Measurements from ENCODE around the gene ELL. TPM values are rescaled to one million over a fixed set of nuclear protein-coding genes. Genes with fewer than 3 reads are reported as not detected.

The ELL gene
- total and polyA plus RNA-seq, 9 of the 15 experiments (the other 6 are each of a cell fraction or from before 2014, with no cell fraction given) = 0.24 to 22.5 (median 4.1) TPM

GRCh38 chr19:18436671-18437490, 85.0 kb downstream of the ELL start (continued):
- TF ChIP-seq NR2C1 (IDR thresholded peaks at IDR 0.05) (peak; percentile 55; the same call in 1 of the 2 replicates), NR2C1 (tag; IDR thresholded peaks at IDR 0.05) (peak; percentile 51), PHF20 (IDR thresholded peaks at IDR 0.05; ENCODE audit: partially characterized antibody) (peak; percentile 27), CTBP1 (IDR thresholded peaks at IDR 0.05; ENCODE audit: borderline replicate concordance) (no peak), SMAD3 (CRISPR knock-in tag; conservative IDR thresholded peaks at IDR 0.05) (no peak), CAMTA2 (CRISPR knock-in tag; conservative IDR thresholded peaks at IDR 0.05) (no peak), TAL1 (IDR thresholded peaks at IDR 0.05) (no peak), ZFX (CRISPR knock-in tag; IDR thresholded peaks at IDR 0.05) (peak; percentile 74), TBL1XR1 (IDR thresholded peaks at IDR 0.05; ENCODE audit: low read length in 2 of 2) (0 out of 4 replicates have a peak, but pooled peaks of 1 of the 2 experiments have one; percentile 7), ARID4B (CRISPR knock-in tag; IDR thresholded peaks at IDR 0.05) (0 out of 2 replicates have a peak, but pooled peaks have one; percentile 5), GATA2 (CRISPR knock-in tag; IDR thresholded peaks at IDR 0.05) (no peak), ZNF77 (CRISPR knock-in tag; IDR thresholded peaks at IDR 0.05) (no peak), PHF8 (IDR thresholded peaks at IDR 0.05; ENCODE audit: borderline replicate concordance, low read length) (peak; percentile 21; the same call in 1 of the 2 replicates), NRF1 (conservative IDR thresholded peaks at IDR 0.05 in 1 of 2, IDR thresholded peaks at IDR 0.05 in 1 of 2) (peak; percentile 78 to 81), KAT7 (CRISPR knock-in tag; IDR thresholded peaks at IDR 0.05; ENCODE audit: borderline replicate concordance) (peak; percentile 84; the same call in 1 of the 2 replicates), ZNF239 (CRISPR knock-in tag; IDR thresholded peaks at IDR 0.05) (no peak), CHD2 (IDR thresholded peaks at IDR 0.05; ENCODE audit: low read depth, low read length) (peak; percentile 27; the same call in 1 of the 2 replicates), ZNF324 (CRISPR knock-in tag; IDR thresholded peaks at IDR 0.05) (no peak; the same call in 1 of the 2 replicates), ELF1 (tag; IDR thresholded peaks at IDR 0.05) (no peak), POLR2G (IDR thresholded peaks at IDR 0.05; ENCODE audit: low read depth, low read length) (peak; percentile 67)
- TF ChIP-seq, protein P1, sequence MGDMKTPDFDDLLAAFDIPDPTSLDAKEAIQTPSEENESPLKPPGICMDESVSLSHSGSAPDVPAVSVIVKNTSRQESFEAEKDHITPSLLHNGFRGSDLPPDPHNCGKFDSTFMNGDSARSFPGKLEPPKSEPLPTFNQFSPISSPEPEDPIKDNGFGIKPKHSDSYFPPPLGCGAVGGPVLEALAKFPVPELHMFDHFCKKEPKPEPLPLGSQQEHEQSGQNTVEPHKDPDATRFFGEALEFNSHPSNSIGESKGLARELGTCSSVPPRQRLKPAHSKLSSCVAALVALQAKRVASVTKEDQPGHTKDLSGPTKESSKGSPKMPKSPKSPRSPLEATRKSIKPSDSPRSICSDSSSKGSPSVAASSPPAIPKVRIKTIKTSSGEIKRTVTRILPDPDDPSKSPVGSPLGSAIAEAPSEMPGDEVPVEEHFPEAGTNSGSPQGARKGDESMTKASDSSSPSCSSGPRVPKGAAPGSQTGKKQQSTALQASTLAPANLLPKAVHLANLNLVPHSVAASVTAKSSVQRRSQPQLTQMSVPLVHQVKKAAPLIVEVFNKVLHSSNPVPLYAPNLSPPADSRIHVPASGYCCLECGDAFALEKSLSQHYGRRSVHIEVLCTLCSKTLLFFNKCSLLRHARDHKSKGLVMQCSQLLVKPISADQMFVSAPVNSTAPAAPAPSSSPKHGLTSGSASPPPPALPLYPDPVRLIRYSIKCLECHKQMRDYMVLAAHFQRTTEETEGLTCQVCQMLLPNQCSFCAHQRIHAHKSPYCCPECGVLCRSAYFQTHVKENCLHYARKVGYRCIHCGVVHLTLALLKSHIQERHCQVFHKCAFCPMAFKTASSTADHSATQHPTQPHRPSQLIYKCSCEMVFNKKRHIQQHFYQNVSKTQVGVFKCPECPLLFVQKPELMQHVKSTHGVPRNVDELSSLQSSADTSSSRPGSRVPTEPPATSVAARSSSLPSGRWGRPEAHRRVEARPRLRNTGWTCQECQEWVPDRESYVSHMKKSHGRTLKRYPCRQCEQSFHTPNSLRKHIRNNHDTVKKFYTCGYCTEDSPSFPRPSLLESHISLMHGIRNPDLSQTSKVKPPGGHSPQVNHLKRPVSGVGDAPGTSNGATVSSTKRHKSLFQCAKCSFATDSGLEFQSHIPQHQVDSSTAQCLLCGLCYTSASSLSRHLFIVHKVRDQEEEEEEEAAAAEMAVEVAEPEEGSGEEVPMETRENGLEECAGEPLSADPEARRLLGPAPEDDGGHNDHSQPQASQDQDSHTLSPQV (IDR thresholded peaks at IDR 0.05) = peak; percentile 29; the same call in 1 of the 2 replicates
